K562 (cell line): ENCODE data around the gene DTNBP1. TPM values are rescaled to one million over a fixed set of nuclear protein-coding genes. Genes with fewer than 3 reads are reported as not detected.

Experiments used
- ATAC-seq: fragments of 200-7000 bp; cut with Tn5 transposase; 3 replicates; pipeline ENCODE4 v1.9.1; 2020; ENCODE audit warnings: moderate library complexity
- BruUV-seq: library from RNA; stranded (reverse); fragments of 400-500 nt; replicated peaks from 2 replicates; lab custom pipeline; 2021; lab: Mats Ljungman, UMichigan
- CTCF ChIA-PET: fragments of 300-600 bp; formaldehyde crosslinking; extraction: SDS; loops from one replicate; lab custom pipeline; 2021; ENCODE audit warnings: low intra/inter-chr PET ratio; lab: Yijun Ruan, JAX
- POLR2A ChIA-PET: fragments of 300-600, 350-650 bp; sonication (Branson Sonifier 250); formaldehyde crosslinking; extraction: SDS; loops from one replicate; lab custom pipeline; 2021; ENCODE audit warnings: antibody characterized with exemption, inconsistent platforms; lab: Yijun Ruan, JAX
- DNase-seq, 4 experiments: peaks; one replicate each; pipeline versions ENCODE4 v3.0.0 to v3.0.0-alpha.2; 2011 to 2018; ENCODE audit warnings: low spot score in 3 of 4, mixed read lengths in 3 of 4; ENCODE audit errors: extremely low read depth in 1 of 4
- FAIRE-seq: peaks from 2 replicates; lab custom pipeline; 2011; peaks lifted over from hg19 to GRCh38; lab: Jason Lieb, UNC
- H2AFZ ChIP-seq: 2 replicates; pipeline ENCODE4 v1.6.0; 2011; ENCODE audit warnings: low read depth, low read length, control low read depth, inconsistent platforms
- H3K27ac ChIP-seq: fragments of 200-600 bp; 3 replicates; pipeline ENCODE4 v1.8.0; 2011; ENCODE audit warnings: low read depth, mild to moderate bottlenecking, control low read depth, inconsistent platforms, low read length, moderate library complexity, mixed read lengths; ENCODE audit errors: extremely low read depth
- H3K27me3 ChIP-seq, 2 experiments: fragments of 300-600 bp in 1 of 2; 2 replicates in 1 of 2; 3 replicates in 1 of 2; pipeline versions ENCODE4 v1.6.0 to v1.8.0; 2011; ENCODE audit warnings: inconsistent platforms in 2 of 2, low read length in 2 of 2, mild to moderate bottlenecking in 1 of 2, mixed read lengths in 1 of 2, moderate library complexity in 1 of 2; ENCODE audit not compliant: control insufficient read depth in 2 of 2, insufficient read depth in 2 of 2
- H3K36me3 ChIP-seq: fragments of 300-600 bp; 3 replicates; pipeline ENCODE4 v1.8.0; 2011; ENCODE audit warnings: mild to moderate bottlenecking, low read length, inconsistent platforms; ENCODE audit not compliant: control insufficient read depth, insufficient read depth
- H3K4me1 ChIP-seq, 2 experiments: fragments of 200-600 bp in 1 of 2; replicated peaks in 1 of 2; 2 replicates in 1 of 2; 3 replicates in 1 of 2; pipeline versions ENCODE4 v1.5.1 to v1.8.0; 2011; ENCODE audit warnings: inconsistent platforms in 2 of 2, low read length in 2 of 2, mild to moderate bottlenecking in 1 of 2, mixed read lengths in 1 of 2, moderate library complexity in 1 of 2; ENCODE audit not compliant: control insufficient read depth in 2 of 2, insufficient read depth in 2 of 2
- H3K4me2 ChIP-seq: 2 replicates; pipeline ENCODE4 v1.6.1; 2011; ENCODE audit warnings: low read length, control low read depth, inconsistent platforms, mixed read lengths; ENCODE audit not compliant: insufficient read depth
- H3K4me3 ChIP-seq: fragments of 200-600 bp; sonication (generic), shearing (Covaris generic); 2 replicates; pipeline ENCODE4 v1.5.1; 2016; ENCODE audit warnings: control low read depth, inconsistent platforms
- H3K79me2 ChIP-seq: fragments of 200-600 bp; 3 replicates; pipeline ENCODE4 v1.8.0; 2011; ENCODE audit warnings: low read length, inconsistent platforms; ENCODE audit not compliant: control insufficient read depth, insufficient read depth
- H3K9ac ChIP-seq, 2 experiments: 2 replicates each; pipeline versions ENCODE4 v1.6.0 to v1.6.1; 2011; ENCODE audit warnings: low read depth in 2 of 2, low read length in 2 of 2, control low read depth in 1 of 2, inconsistent platforms in 1 of 2, mild to moderate bottlenecking in 1 of 2, mixed read lengths in 1 of 2; ENCODE audit not compliant: insufficient read depth in 1 of 2
- H3K9me1 ChIP-seq: one replicate; pipeline ENCODE4 v1.6.0; 2011; ENCODE audit warnings: inconsistent platforms, mild to moderate bottlenecking, low read length, moderate library complexity; ENCODE audit not compliant: control insufficient read depth, insufficient read depth
- H3K9me3 ChIP-seq: replicated peaks from 2 replicates; pipeline ENCODE4 v1.5.1; 2011; ENCODE audit warnings: low read depth, low read length, inconsistent platforms; ENCODE audit not compliant: control insufficient read depth, insufficient read depth
- H4K20me1 ChIP-seq: replicated peaks from 2 replicates; pipeline ENCODE4 v1.6.1; 2011; ENCODE audit warnings: low read length, inconsistent platforms, mixed read lengths; ENCODE audit not compliant: control insufficient read depth, insufficient read depth
- BMI1 ChIP-seq: fragments of 150-350 bp; IDR thresholded peaks from 2 replicates; pipeline ENCODE4 v1.6.1; 2014; ENCODE audit warnings: low read length
- GTF2B ChIP-seq: IDR thresholded peaks from 2 replicates; pipeline ENCODE4 v1.6.1; 2011; ENCODE audit not compliant: insufficient read length; ENCODE audit errors: extremely low read depth
- LEF1 ChIP-seq: fragments of 450-650 bp; IDR thresholded peaks from 2 replicates; pipeline ENCODE4 v1.6.1; 2016; ENCODE audit warnings: mild to moderate bottlenecking
- MGA ChIP-seq: fragments of 450-650 bp; IDR thresholded peaks from 2 replicates; pipeline ENCODE4 v1.6.1; 2016; ENCODE audit warnings: mild to moderate bottlenecking, moderate library complexity
- PHTF2 ChIP-seq: fragments of 250-450 bp; sonication (Bioruptor Pico); IDR thresholded peaks from 2 replicates; pipeline ENCODE4 v1.5.0; 2021; ENCODE audit warnings: mild to moderate bottlenecking
- SIRT6 ChIP-seq: IDR thresholded peaks from one replicate; pipeline ENCODE4 v1.6.1; 2012; ENCODE audit warnings: low read depth, mild to moderate bottlenecking, control low read depth, inconsistent platforms, low read length, moderate library complexity
- ZEB2 ChIP-seq: fragments of 450-650 bp; IDR thresholded peaks from 2 replicates; pipeline ENCODE4 v1.6.1; 2016
- ZNF239 ChIP-seq: fragments of 250-450 bp; sonication (Bioruptor Pico); IDR thresholded peaks from 2 replicates; pipeline ENCODE4 v1.4.0; 2020; ENCODE audit warnings: mild to moderate bottlenecking
- ZNF277 ChIP-seq: fragments of 250-450 bp; sonication (Bioruptor Pico); IDR thresholded peaks from 2 replicates; pipeline ENCODE4 v1.8.0; 2022; ENCODE audit warnings: inconsistent platforms, mild to moderate bottlenecking, moderate library complexity, borderline replicate concordance
- WGBS: fragments of 100-300 bp; shearing (Covaris generic); methylation state at CpG from one replicate; pipeline ENCODE4 v1.1.6; 2016; ENCODE audit warnings: low coverage, mixed read lengths; ENCODE audit not compliant: insufficient coverage; ENCODE audit errors: missing lambda C conversion rate; 5-methylcytosine and 5-hydroxymethylcytosine counted together
- in situ Hi-C: fragments of 300-500 bp; cut with MboI; formaldehyde crosslinking; loops from 4 replicates; pipeline ENCODE4 v1.15.0; 2018; ENCODE audit warnings: inconsistent platforms, mixed read lengths
- intact Hi-C: fragments of 100-400 bp; cut with micrococcal nuclease; formaldehyde crosslinking; loops from 2 replicates; pipeline ENCODE4 v1.14.2; 2022
- polyA plus RNA-seq, 8 experiments: library from polyadenylated mRNA; depleted of rRNA in 4 of 8; stranded (reverse) in 5 of 8; unstranded in 3 of 8; fragments of >200 nt; fragmentation: Nextera tagmentation in 2 of 8; fragmentation: Illumina TruSeq in 1 of 8; extraction: Ambion mirVana in 2 of 8; extraction: Trizol in 1 of 8; gene quantifications; 2 replicates each; pipeline versions ENCODE4 v1.2.1 to v1.2.3, GENCODE V29; 2011 to 2014; ENCODE audit warnings: inconsistent platforms in 1 of 8, missing spikeins in 1 of 8
- total RNA-seq, 7 experiments: library from RNA; depleted of rRNA in 6 of 7; stranded (reverse); fragments of >200 nt in 6 of 7; fragmentation: Illumina TruSeq in 2 of 7; extraction: Trizol in 2 of 7; gene quantifications; 2 replicates each; pipeline versions ENCODE4 v1.2.1 to v1.2.3, GENCODE V29; 2011 to 2021; ENCODE audit warnings: low replicate concordance in 1 of 7

The DTNBP1 gene
- total and polyA plus RNA-seq, 9 of the 15 experiments (the other 6 are each of a cell fraction or from before 2014, with no cell fraction given), result 16.7 to 54.5 (median 21.4) TPM

GRCh38 chr6:15508441-15508871, 154.4 kb downstream of the DTNBP1 start (continued):
- TF ChIP-seq GTF2B (no peak), SIRT6 (no peak), ZNF239 (no peak)

GRCh38 chr6:15507746-15508145, 155.1 kb downstream of the DTNBP1 start:
- intact Hi-C loops (no loop called here), in situ Hi-C loops (no loop called here)
- no peak for ATAC-seq
- H3K4me1 ChIP-seq, result peaks cover 23 to 24% of the 10 kb centered on the region in 2 experiments
- WGBS, result 85% methylated on average over 14 of the region's 14 CpGs
- no peak overlapping the region for H3K4me2 ChIP-seq
- peaks cover 89% of the 10 kb centered on the region for H3K36me3 ChIP-seq
- no peak for DNase-seq
- H2AFZ ChIP-seq, result no peak overlapping the region
- no TSS peak for BruUV-seq
- H3K27me3 ChIP-seq, result no peaks in the 10 kb centered on the region
- no peak overlapping the region for H3K9ac ChIP-seq
- no peak overlapping the region for H3K4me3 ChIP-seq
- no peak for FAIRE-seq
- peaks cover 7% of the 10 kb centered on the region; the same call in 2 of the 3 replicates for H3K79me2 ChIP-seq
- ChIA-PET POLR2A (no interaction called here), CTCF (no interaction called here)
- no peaks in the 10 kb centered on the region for H3K9me1 ChIP-seq
- H3K27ac ChIP-seq, result peak overlapping the region; percentile 95; the same call in 1 of the 3 replicates
- no peaks in the 10 kb centered on the region for H4K20me1 ChIP-seq
- no peaks in the 10 kb centered on the region for H3K9me3 ChIP-seq
- no peak for TF ChIP-seq LEF1
- no peak for TF ChIP-seq PHTF2 (CRISPR knock-in tag)
- TF ChIP-seq ZEB2, result no peak
- TF ChIP-seq MGA, result no peak
- TF ChIP-seq ZNF277 (CRISPR knock-in tag), result no peak
- TF ChIP-seq BMI1, result no peak
